ENCODE measurements around the gene CALML4.
"Not testable (repeated sequence)": the region's sequence is repeated elsewhere in the genome, so short reads cannot be mapped to it uniquely, and the experiment has no call there.

CALML4 gene

DNA sequence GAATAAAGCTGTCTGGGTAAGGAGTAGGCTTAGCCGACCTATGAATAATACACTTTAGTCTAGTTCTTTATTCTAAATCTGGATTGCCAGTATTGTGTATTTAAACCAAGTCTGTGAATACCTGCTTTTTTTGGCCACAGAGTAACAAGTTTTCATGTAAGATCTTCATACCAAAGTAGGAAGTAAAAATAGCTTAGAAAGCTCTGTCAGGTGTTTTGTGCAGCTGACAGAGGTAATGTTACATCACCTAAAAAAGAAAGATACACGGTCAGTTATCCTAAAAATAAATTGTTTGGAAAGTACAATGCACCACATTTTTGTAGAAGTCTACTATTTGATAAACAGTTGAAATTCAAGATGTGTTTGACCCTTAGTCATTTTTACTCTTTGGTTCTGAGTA, 16.5 kb downstream of the CALML4 start:
- no peak for DNase-seq

DNA sequence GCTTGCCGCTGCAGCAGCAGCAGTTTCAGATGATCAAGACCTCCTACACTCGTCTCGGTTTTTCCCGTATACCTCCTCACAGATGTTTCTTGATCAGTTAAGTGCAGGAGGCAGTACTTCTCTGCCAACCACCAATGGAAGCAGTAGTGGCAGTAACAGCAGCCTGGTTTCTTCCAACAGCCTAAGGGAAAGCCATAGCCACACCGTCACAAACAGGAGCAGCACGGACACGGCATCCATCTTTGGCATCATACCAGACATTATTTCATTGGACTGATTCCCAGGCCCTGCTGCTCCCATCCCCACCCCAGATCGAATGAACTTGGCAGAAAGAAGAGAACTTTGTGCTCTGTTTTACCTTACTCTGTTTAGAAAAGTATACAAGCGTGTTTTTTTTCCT, 17.6 kb downstream of the CALML4 start:
- peak; percentile 64 for DNase-seq

DNA sequence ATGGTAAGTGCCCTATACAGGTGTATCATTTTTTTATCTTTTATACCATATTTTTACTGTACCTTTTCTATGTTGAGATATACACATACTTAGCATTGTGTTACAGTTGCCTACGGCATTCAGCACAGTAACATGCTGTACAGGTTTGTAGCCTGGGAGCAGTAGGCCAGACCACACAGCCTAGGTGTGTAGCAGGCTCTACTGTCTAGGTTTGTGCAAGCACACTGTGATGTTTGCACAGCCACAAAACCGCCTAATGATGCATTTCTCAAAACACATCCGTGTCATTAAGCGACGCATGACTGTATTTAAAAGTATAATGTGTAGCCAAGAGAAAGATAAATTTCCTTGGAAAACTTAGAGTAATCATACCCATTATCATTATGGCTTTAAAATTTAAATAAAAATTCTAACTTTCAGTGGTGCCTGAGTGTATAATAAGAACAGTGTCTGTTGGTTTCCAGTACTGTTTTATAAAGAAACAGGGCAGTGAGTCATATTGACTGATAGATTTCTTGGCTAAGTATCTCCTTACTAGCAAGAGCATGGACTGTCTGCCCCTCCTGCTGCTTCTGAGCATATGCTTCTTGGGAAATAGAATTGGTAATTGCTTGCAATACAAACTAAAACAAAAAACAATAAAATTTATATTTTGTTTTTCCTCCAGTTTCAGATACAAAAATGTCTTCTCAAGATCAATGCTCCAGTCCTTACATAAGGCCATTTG, 18.3 kb downstream of the CALML4 start:
- DNase-seq, result no peak

DNA sequence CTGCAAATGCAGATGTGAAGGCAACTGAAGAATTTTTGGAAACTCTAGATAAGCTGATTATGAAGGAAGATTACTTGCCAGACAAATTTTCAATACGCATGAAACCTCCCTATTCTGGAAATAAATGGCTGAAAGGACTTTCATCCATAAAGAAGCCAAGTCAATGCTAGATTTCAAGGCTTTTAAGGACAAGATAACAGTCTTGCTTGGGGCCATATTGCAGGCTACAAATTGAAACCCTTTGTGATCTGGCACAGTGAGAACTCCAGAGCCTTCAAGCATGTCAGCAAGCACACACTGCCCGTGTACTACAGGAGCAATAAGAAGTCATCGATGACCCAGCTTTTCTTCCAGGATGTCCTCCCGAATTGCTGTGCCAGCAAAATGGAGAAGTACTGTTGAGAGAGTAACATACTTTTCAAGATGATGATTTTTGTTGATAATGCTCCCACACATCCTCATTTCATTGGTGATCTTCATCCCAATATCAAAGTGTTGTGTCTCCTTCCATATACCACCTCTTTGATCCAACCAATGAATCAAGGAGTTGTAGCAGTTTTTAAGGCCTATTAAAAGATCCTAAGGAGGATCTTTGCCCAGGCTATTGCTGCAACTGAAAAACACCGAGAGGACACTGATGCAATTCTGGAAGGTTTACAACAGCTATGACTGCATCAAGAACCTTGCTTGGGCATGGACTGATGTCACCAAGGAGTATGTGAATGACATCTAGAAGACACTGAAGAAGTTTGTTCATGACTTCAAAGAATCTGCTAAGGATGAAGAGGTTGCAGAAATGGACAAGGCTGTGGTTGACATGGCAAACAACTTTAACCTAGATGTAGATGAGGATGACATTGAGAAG, 20.3 kb downstream of the CALML4 start:
- no peak for DNase-seq

DNA sequence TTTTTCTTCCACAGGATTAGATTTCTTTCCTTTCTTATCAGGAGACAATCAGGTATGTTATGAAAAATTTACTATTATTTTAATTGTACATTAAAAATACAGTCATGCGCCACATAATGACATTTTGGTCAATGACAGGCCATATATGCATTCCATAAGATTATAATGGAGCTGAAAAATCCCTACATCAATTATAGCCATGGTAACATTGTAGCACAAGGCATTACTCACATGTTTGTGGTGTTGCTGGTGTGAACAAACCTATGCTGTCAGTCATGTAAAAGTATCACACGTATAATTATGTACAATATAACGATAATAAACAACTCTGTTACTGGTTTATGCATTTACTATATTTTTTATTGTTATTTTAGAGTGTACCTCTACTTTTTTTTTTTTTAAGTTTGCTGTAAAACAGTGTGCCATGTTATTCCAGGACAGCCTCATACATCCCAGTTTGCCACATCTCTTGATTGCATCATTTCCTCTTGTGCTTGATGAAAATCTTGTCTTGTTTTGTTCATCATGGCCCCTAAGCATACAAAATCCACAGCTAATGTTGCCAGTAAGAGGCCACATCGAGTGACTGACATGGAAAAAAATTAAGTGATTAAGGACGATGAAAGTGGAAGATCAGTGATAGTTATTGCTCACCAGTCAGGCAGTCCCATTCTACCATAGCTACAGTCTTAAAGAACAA, 21.4 kb downstream of the CALML4 start:
- no peak for DNase-seq

DNA sequence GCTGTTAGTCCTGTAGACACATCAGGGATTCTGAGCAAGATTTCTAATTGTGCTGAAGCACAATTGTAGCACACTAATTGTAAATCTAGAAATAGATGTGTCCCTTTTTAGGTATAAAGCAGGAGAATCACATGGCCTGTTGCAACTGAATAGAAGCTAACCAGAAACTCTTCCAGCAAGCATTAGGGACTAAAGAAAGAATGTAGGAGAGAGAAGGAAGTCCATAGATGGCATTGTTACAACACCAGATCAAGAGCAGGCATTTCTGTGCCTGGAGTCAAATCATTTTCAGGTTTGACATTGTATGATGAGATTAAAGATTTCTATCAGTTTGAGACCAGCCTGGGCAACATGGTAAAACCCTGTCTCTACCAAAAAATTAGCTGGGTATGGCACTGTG, 27.4 kb downstream of the CALML4 start:
- DNase-seq, result no peak

DNA sequence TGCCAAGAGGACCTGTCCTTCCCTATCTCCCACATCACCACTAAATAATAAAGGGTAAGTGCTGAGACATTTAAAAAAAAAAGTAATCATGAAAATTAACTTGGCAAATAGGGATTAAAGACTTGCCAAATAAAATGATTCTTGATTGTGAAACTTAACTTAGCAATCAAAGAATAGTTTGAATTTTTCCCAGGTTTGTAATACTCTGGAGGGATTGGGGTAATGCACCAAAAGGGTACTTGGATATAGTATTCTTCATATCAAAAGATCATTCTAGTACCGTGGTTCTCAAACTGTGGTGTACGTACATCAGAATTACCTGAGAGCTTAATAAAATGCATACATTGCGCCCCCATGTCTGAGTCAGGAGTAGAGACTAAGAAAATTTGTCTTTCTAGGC, 28.5 kb downstream of the CALML4 start:
- no peak for DNase-seq

DNA sequence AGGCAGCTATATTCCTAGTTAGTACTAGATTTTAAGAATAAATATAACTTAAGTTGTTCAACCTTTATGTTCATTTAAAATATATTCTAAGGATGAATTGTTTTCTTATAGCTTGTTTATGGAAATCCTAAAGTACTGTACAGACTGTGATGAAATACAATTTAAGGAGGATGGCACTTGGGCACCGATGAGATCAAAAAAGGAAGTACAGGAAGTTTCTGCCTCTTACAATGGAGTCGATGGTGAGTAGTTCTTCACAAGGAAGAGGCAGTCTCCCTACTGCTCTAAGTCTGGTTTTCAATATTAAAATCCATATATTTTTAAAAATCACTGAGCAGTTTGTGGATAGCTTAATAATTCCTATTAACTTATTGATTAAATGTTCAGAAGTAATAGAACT, 29.6 kb downstream of the CALML4 start:
- DNase-seq, result no peak

DNA sequence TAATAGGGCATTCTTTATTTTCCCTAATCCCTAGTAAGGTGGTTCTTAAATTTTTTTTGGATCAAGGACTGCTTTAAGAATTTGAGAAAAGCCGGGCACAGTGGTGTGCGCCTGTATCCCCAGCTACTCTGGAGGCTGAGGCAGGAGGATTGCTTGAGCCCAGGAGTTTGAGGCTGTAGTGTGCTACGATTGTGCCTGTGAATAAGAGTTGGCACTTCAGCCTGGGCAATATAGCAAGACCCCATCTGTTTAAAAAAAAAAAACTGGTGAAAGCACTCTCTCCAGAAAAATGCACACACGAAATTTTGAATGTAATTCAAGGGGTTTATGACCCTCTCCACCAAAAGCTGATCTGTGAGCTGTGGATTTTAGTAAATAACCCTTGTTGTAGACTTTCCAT, 32.0 kb downstream of the CALML4 start:
- DNase-seq, result no peak

DNA sequence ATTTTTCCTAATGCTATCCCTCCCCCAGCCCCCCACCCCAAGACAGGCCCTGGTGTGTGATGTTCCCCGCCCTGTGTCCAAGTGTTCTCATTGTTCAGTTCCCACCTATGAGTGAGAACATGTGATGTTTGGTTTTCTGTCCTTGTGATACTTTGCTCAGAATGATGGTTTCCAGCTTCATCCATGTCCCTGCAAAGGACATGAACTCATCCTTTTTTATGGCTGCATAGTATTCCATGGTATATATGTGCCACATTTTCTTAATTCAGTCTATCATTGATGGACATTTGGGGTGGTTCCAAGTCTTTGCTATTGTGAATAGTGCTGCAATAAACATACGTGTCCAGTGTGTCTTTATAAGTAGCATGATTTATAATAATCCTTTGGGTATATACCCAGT, 33.1 kb downstream of the CALML4 start:
- not testable (repeated sequence) for DNase-seq

DNA sequence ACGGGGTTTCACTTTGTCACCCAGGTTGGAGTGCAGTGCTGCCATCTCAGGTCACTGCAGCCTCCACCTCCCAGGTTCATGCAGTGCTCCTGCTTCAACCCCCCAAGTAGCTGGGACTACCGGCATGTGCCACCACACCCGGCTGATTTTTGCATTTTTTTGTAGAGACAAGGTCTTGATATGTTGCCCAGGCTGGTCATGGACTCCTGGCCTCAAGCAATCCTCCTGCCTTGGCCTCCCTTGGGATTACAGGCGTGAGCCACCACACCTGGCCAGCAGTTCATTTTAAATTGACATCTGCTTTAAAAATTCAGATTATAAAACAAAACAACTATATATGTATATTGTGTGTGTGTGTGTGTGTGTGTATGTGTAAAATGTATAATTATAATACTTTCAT, 38.3 kb downstream of the CALML4 start:
- DNase-seq, result no peak

DNA sequence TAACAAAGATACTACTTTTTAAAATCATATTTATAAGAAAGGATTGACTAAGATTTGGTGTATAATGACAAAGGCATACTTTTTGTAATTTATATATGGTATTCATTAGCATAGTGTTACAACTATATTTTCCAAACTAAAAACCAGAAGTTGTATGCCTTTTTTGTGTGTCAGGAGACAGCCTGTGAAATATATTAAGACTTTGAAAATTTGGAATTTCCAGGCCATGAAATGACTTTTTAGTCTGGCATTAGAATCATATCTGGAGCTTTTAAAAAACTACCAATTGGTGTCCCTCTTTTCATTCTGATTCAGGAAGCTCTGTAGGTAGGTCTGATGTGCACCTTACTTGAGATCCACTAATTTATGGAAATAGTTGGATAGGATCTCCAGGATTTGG, 41.9 kb downstream of the CALML4 start:
- no peak for DNase-seq

DNA sequence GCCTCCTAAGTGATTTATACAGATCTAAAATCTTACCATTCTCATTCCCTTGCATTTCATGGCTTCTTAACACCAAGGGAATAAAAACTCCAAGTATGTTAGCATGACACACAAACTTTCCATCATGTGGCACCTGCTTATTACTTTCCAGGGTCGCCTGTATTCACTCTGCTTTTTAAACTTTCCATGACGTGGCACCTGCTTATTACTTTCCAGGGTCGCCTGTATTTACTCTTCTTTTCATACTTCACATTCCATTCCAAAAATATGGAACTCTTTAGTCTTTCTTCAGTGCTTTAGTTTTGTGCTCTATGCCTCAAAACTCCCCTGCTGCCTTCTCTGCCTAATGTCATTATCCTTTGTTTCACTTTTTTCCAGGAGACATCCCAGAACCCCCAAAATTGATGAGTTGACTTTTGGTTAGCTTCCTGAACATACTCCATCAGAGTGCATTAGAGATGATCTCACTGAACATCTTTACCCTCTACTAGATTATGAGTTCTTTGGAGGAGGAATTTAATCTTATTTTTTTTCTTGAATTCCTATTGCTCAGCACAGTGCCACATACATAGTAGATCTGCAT, 47.0 kb downstream of the CALML4 start:
- DNase-seq, result no peak

DNA sequence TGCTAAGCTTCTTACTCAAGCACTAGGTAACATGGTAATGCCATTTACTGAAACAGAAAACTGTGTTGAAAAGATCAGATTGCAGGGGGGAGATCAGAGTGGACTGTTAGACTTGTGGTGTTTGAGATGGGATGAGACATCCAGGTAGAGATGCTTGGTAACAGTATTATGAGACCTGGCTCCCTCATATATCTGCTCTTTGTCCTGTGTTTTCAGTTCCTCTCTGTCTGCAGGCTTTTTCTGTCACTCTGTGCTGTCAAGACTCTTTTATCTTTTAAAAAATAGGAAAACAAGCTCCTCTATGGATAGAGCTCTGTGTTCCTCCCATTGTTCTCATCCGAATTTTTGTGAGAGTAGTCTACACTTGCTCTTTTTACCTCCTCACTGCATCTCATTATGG, 48.1 kb downstream of the CALML4 start:
- no peak for DNase-seq

DNA sequence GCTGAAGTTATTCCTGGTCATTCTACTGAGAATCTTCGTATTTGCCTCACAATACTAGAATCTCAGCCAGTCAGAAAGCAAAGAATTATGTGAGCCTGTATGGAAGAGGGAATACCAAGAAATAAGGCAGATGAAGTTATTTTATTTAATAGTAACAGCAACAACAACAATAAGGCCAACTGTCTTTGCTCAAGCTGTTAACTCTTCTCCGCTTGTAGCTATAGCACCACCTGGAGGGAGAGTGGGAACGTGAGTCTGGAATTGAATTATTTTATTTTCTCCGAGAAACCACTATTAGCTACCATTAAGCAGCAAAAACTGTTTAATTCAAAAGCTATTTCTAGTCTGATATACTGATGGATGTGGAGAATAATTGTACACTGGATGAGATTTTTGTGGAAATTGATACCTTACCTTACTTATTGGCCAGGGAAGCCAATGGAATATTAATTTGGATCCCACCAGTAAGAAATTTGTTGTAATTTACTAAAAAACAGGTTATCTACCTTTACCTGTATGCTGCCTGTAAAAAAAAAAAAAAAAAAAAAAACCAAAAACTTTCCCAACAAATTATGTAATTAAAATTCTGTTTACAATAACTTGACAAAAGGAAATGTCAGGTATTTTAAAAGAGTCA, 50.1 kb downstream of the CALML4 start:
- peak; percentile 39 for DNase-seq

DNA sequence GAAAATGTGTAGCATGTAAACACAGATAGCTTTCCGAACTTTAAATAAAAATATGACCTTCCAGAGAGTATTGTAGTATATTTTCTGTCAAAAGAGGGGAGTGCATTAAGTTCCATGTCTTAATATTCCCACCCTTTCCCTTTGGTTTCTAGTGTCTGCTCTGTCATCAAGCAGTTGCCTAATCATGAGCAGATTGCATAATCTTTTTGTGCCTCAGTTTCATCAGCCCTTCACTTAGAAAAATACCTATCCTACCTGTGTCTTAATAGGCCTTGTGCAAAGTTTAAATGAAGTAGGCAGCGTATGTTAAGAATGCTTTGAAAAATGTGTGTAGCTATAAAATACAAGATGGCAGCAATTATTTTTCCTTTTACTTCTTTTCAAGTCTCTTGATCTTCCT, 52.8 kb downstream of the CALML4 start:
- DNase-seq, result no peak

DNA sequence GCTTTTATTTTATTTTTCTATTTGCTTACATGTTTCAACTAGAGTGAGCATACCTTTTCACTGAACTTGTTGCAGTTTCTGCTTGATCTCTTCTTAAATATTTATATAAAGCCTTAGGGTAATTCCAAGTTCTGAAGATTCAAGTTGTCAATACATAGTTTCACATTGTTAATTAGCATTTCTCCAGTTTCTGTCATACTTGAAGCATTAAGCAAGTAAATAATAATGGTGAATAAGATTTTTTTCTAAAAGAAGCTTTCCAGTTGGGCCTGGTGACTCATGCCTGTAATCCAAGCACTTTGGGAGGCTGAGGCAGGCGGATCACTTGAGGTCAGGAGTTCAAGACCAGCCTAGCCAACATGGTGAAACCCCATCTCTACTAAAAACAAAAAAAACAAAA, 53.9 kb downstream of the CALML4 start:
- DNase-seq, result no peak

DNA sequence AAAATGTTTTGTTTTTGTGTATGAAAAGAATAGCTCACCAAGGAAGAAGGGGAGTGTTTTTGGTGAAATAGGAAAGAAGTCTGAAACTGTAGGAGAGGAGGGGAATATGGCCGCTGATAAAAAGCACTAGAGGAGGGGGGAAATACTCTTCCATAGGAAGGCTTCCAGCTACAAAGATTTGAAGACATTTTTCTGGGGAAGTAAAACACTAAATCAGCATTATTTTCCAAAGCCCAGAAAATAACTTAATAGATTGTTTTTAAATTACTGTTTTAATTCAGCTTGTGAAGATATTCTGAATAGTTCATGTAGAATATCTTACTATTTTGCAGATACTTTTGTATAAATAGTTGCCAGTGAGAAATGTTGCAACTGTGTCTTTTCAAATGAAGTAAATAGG, 54.9 kb downstream of the CALML4 start:
- no peak for DNase-seq

DNA sequence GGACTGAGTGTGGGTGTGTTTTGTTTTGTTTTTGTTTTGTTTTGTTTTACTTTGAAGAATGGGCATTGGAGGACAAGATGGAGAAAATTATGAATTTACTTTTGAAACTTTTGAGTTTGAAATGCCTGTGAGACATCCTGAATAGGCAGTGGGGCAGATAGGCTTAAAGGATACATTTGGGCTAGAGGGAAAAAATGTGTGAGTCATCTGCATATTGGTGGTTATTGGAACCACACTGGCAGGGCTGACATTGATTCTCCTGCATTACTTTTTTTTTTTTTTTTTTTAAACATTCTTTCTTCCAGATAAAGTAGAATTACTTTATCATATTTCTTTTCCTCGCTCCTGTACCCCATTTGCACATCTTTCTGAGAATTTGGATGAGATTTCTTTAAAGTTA, 56.1 kb downstream of the CALML4 start:
- no peak for DNase-seq

DNA sequence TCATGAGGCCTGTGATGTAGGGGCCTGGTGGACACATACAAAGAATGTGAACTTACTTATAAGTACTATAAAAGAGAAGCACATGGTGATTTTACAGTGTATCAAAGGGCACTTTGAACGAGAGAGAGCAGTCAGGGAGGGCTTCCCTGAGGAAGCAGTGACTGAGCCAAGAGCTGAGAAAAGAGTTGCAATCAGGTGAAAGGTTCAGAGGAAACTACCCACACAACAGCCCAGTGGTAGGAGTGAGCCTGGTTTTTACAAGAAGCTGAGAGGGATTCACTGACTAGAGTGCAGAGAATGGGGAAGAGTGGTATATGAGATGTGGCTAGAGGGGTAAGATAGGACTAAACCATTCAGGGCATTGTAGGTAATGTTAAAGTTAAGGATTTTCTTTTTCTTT, 57.1 kb downstream of the CALML4 start:
- DNase-seq, result no peak

DNA sequence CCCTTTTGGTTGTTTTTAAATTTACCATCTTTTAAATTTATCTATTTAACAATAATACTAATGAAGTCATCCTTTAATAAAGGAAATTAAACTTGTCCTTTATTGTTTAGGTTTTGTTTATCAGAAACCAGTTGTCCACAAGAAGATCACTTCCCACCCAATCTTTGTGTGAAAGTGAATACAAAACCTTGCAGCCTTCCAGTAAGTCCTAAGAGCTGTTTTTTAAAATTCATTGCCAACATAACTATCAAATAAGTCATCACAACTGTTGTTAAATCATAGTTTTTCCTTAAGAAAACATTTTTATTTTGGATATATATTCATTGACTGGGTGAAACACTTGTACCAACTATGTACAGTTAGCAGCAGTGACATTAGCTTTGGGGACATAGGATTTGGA, 59.4 kb downstream of the CALML4 start:
- no peak for DNase-seq

DNA sequence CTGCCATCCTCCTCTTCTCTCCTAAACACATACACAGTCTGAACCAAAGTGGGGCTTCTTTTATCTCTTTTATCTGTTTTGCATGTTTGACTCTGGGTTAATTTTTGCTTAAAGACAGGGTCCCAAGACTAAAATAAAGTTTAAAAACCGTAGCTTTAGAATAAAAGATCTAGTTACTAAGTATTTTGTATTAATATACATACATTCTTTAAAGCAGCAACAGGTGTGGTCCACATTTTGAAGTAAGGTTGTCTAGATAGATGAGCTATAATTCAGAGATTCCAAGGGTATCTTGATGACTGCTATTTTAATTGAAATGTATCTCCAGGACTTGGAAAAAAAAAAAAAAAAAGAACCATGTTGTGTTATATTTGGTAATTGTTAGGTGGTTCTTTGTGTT, 61.3 kb downstream of the CALML4 start:
- DNase-seq, result no peak

DNA sequence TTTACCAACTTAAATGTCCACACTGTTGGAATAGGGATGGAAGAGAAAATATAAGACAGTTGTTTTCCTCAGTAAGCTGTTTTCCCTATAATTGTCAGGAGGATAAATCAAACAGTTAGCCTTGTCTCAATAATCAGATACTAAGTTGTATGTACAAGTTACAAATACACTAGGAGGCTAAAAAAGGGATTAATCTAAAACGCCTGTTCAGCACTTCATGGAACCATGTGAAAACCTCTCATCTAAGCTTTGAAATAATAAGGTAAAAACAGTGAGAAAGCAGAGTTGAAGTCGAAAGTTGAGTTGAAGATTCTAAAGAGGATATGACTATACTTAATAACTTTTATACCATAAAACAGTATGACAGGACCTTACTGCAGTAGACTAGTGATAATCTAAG, 62.0 kb downstream of the CALML4 start:
- no peak for DNase-seq

Measured in NCI-H1694 (cell line).